Measurements from ENCODE around the gene TBX21.

TBX21 gene

GRCh38 chr17:47697906-47698711, 34.9 kb upstream of the TBX21 start:
- TF ChIP-seq EGR1 (IDR thresholded peaks at IDR 0.05) (no peak), USF1 (IDR thresholded peaks at IDR 0.05) (no peak), YY1 (IDR thresholded peaks at IDR 0.05; ENCODE audit: low read depth) (no peak), FOXM1 (IDR thresholded peaks at IDR 0.05; ENCODE audit: borderline replicate concordance, low read depth) (no peak)

- TF ChIP-seq REST (IDR thresholded peaks at IDR 0.05; ENCODE audit: low read depth), result no peak
- peak; percentile 70 for TF ChIP-seq RAD21 (IDR thresholded peaks at IDR 0.05; ENCODE audit: low read depth)
These were observed 34.1 kb upstream of the TBX21 start for GRCh38 chr17:47698749-47699535.

DNA sequence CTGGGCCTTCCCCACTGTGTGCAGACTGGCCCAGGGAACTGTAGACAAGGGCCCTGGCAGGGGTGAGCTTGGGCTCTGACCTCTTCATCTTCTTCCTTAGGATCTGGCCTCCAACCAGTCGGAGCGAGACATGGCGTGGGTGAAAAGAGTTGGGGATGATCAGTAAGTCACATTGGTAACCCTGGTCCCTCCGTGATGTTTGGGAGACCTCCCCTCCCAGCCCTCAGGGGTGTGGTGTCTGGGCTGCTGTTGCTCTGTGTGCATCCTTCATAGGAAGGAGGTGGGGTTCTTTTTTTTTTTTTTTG, 33.5 kb upstream of the TBX21 start:
- TF ChIP-seq EGR1 (IDR thresholded peaks at IDR 0.05), result no peak
- TF ChIP-seq MAX (IDR thresholded peaks at IDR 0.05), result no peak
- TF ChIP-seq TCF12 (IDR thresholded peaks at IDR 0.05; ENCODE audit: low read depth), result no peak
- no peak for TF ChIP-seq RAD21 (IDR thresholded peaks at IDR 0.05; ENCODE audit: low read depth)
- TF ChIP-seq NFIC (IDR thresholded peaks at IDR 0.05), result no peak
- TF ChIP-seq CREB1 (IDR thresholded peaks at IDR 0.05; ENCODE audit: low read depth), result no peak
- no peak for TF ChIP-seq REST (IDR thresholded peaks at IDR 0.05; ENCODE audit: low read depth)
- TF ChIP-seq TAF1 (IDR thresholded peaks at IDR 0.05; ENCODE audit: low read depth), result no peak
- TF ChIP-seq CEBPB (IDR thresholded peaks at IDR 0.05), result no peak
- TF ChIP-seq FOXM1 (IDR thresholded peaks at IDR 0.05; ENCODE audit: borderline replicate concordance, low read depth), result no peak
- TF ChIP-seq USF1 (IDR thresholded peaks at IDR 0.05), result no peak
- no peak for TF ChIP-seq TEAD4 (IDR thresholded peaks at IDR 0.05)
- no peak for TF ChIP-seq ZBTB7A (IDR thresholded peaks at IDR 0.05; ENCODE audit: low read depth)
- no peak for TF ChIP-seq YY1 (IDR thresholded peaks at IDR 0.05; ENCODE audit: low read depth)
- TF ChIP-seq EP300 (IDR thresholded peaks at IDR 0.05; ENCODE audit: borderline replicate concordance), result no peak

DNA sequence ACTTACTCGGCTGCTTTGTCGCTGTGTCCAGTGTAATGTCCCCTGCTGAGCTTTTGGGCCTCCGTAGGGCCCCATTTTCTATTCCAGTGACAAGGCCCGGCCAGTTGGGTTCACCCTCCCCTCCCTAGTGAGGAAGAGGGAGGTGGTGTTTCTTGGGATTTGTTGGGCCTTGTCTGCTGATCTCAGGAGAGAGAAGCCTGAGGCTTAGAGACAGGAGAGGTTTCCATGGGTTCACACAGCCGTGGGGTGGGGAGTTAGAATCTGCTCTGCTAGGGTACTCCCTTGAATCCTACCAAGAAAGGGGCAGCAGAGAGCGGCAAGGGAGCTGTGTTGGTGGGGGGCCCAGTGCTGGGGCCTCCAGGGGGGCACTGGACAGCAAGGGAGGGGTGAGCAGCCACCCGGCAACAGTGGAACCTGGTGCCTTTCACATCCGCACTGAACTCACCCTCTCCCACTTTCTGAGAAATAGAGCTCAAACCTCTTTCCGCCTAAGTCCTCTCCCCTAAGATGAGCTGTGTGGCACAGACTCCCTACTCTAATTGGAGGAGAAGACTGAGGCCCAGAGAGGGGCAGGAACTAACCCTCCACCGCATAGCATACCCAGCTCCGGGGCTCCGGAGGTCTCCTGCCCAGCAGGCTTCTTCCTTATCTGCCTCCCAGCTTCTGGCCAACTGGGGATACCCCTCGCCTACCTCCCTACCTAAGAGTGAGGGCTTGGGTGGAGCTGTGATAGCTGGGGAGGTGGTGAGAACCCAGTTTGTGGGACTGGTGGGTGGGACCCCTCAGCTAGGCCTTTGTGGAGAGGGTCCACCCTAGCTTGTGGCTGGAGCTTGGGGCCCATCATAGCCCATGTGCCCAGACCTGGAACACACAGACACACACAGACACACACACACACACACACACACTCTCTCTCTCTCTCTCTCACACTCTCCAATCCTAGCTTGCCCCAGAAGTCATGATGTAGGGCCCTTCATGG, 32.3 kb upstream of the TBX21 start:
- TF ChIP-seq MAX (IDR thresholded peaks at IDR 0.05) (no peak), TEAD4 (IDR thresholded peaks at IDR 0.05) (no peak), TCF12 (IDR thresholded peaks at IDR 0.05; ENCODE audit: low read depth) (no peak), NFIC (IDR thresholded peaks at IDR 0.05) (no peak), USF1 (IDR thresholded peaks at IDR 0.05) (no peak), YY1 (IDR thresholded peaks at IDR 0.05; ENCODE audit: low read depth) (no peak), CEBPB (IDR thresholded peaks at IDR 0.05) (no peak), EGR1 (IDR thresholded peaks at IDR 0.05) (no peak), REST (IDR thresholded peaks at IDR 0.05; ENCODE audit: low read depth) (no peak), EP300 (IDR thresholded peaks at IDR 0.05; ENCODE audit: borderline replicate concordance) (no peak), FOXM1 (IDR thresholded peaks at IDR 0.05; ENCODE audit: borderline replicate concordance, low read depth) (no peak), TAF1 (IDR thresholded peaks at IDR 0.05; ENCODE audit: low read depth) (no peak), CREB1 (IDR thresholded peaks at IDR 0.05; ENCODE audit: low read depth) (no peak), ZBTB7A (IDR thresholded peaks at IDR 0.05; ENCODE audit: low read depth) (no peak), RAD21 (IDR thresholded peaks at IDR 0.05; ENCODE audit: low read depth) (no peak)
